SK-N-MC (cell line): Measurements from ENCODE around the gene DUSP11.
"Not testable (repeated sequence)": the region's sequence is repeated elsewhere in the genome, so short reads cannot be mapped to it uniquely, and the experiment has no call there.

Source experiments
- EZH2 ChIP-seq: fragments of 200-600 bp; sonication (generic); IDR thresholded peaks from one replicate; pipeline ENCODE4 v1.6.1; 2017; ENCODE audit warnings: antibody characterized with exemption
- POLR2AphosphoS5 ChIP-seq: IDR thresholded peaks from 2 replicates; pipeline ENCODE4 v1.6.1; 2012; ENCODE audit warnings: mild to moderate bottlenecking, low read depth, low read length, borderline replicate concordance

DNA sequence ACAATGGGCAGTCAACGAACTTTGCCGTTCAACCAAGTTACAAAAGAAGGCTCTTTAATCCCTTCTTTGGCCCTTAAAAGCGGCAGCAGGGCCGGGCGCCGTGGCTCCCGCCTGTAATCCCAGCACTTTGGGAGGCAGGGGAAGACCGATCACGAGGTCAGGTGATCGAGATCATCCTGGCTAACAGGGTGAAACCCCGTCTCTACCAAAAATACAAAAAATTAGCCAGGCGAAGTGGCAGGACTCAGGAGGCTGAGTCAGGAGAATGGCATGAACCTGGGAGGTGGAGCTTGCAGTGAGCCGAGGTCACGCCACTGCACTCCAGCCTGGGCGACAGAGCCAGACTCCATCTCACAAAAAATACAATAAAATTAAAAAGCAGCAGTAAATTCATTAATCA lies 3.5 kb upstream of the DUSP11 start:
- TF ChIP-seq EZH2, POLR2AphosphoS5: not testable (repeated sequence)
